HG03175 (cell line): Measurements from ENCODE around the gene OR3A3.
"Not testable (repeated sequence)": the region's sequence is repeated elsewhere in the genome, so short reads cannot be mapped to it uniquely, and the experiment has no call there.

Source experiments
- ATAC-seq: cut with Tn5 transposase; IDR thresholded peaks from one replicate; pipeline ENCODE4 v1.9.1; 2021; ENCODE audit warnings: mild to moderate bottlenecking, moderate library complexity; ENCODE audit not compliant: unreplicated experiment

Gene OR3A3

GRCh38 chr17:3411070-3411469, at the start of gene OR3A3:
OR3A3 (plus strand) TSS chr17:3411370.
- ATAC-seq: no peak

GRCh38 chr17:3371167-3371566, 40.0 kb upstream of the OR3A3 start:
- ATAC-seq: not testable (repeated sequence)

GRCh38 chr17:3378321-3378720, 32.8 kb upstream of the OR3A3 start:
- no peak for ATAC-seq

- no peak for ATAC-seq
These were observed 29.2 kb upstream of the OR3A3 start for GRCh38 chr17:3381957-3382356.

- peak; percentile 59 for ATAC-seq
These were observed 25.0 kb upstream of the OR3A3 start, which contains the start of gene OR3A2 for GRCh38 chr17:3385869-3386816. OR3A2 (minus strand) TSS chr17:3386308.

- no peak for ATAC-seq
These were observed 21.4 kb upstream of the OR3A3 start for GRCh38 chr17:3389791-3390190.

GRCh38 chr17:3397801-3398200, 13.4 kb upstream of the OR3A3 start:
- ATAC-seq: not testable (repeated sequence)

- no peak for ATAC-seq
These were observed 12.9 kb upstream of the OR3A3 start, which contains the start of gene OR1E1 for GRCh38 chr17:3398310-3398709. OR1E1 (minus strand) TSS chr17:3398410; CDS start chr17:3398410, 0 bp downstream.

- no peak for ATAC-seq
These were observed 11.1 kb upstream of the OR3A3 start for GRCh38 chr17:3400055-3400454.

- ATAC-seq: no peak
These were observed 9.4 kb upstream of the OR3A3 start for GRCh38 chr17:3401786-3402185.

GRCh38 chr17:3403856-3404255, 7.3 kb upstream of the OR3A3 start:
- not testable (repeated sequence) for ATAC-seq

- not testable (repeated sequence) for ATAC-seq
These were observed 1.0 kb downstream of the OR3A3 start for GRCh38 chr17:3412216-3412615.

GRCh38 chr17:3415610-3416009, 4.4 kb downstream of the OR3A3 start:
- ATAC-seq: no peak

- no peak for ATAC-seq
These were observed 7.1 kb downstream of the OR3A3 start for GRCh38 chr17:3418222-3418621.

GRCh38 chr17:3433215-3433614, 22.0 kb downstream of the OR3A3 start:
- ATAC-seq: not testable (repeated sequence)

GRCh38 chr17:3433741-3434140, 22.6 kb downstream of the OR3A3 start, which contains the start of gene OR1E2:
OR1E2 (minus strand) TSS chr17:3433841; CDS start chr17:3433841, 0 bp downstream.
- no peak for ATAC-seq

- no peak for ATAC-seq
These were observed 27.2 kb downstream of the OR3A3 start for GRCh38 chr17:3438368-3438767.

- ATAC-seq: no peak
These were observed 29.3 kb downstream of the OR3A3 start for GRCh38 chr17:3440451-3440850.

GRCh38 chr17:3447625-3448024, 36.5 kb downstream of the OR3A3 start:
- no peak for ATAC-seq

GRCh38 chr17:3448059-3448665, 37.0 kb downstream of the OR3A3 start:
- ATAC-seq: no peak

- ATAC-seq: not testable (repeated sequence)
These were observed 55.2 kb downstream of the OR3A3 start for GRCh38 chr17:3466355-3466754.

GRCh38 chr17:3469529-3469928, 58.4 kb downstream of the OR3A3 start:
- ATAC-seq: no peak
